B cell (primary cell): ENCODE results near the gene NUDC. TPM values are rescaled to one million over a fixed set of nuclear protein-coding genes. Genes with fewer than 3 reads are reported as not detected.

Experiments used
- ATAC-seq: fragments of 200-7000 bp; cut with Tn5 transposase; one replicate; pipeline ENCODE4 v1.10.0; 2021; ENCODE audit warnings: low read depth, mild to moderate bottlenecking, moderate number of reproducible peaks, moderate library complexity
- CTCF ChIA-PET: fragments of 350-600 bp; sonication (Branson Sonifier 250); formaldehyde crosslinking; loops from one replicate; lab custom pipeline; 2021; ENCODE audit warnings: antibody characterized with exemption, inconsistent platforms; lab: Charles Lee
- POLR2A ChIA-PET: fragments of 350-600 bp; sonication (Branson Sonifier 250); formaldehyde crosslinking; loops from one replicate; lab custom pipeline; 2021; ENCODE audit warnings: antibody characterized with exemption; lab: Charles Lee
- DNase-seq: peaks from one replicate; pipeline ENCODE4 v3.0.0; 2013
- H2AFZ ChIP-seq: 2 replicates; pipeline ENCODE4 v1.6.1; 2012; ENCODE audit warnings: mild to moderate bottlenecking, low read depth, low read length; ENCODE audit not compliant: insufficient read depth, poor library complexity, severe bottlenecking
- H3K27ac ChIP-seq, 2 donors: 1 replicate in 1 of 2; 2 replicates in 1 of 2; pipeline ENCODE4 v1.5.1; 2012 to 2013; ENCODE audit warnings: low read length in 2 of 2, mild to moderate bottlenecking in 2 of 2, moderate library complexity in 1 of 2
- H3K27me3 ChIP-seq, 4 experiments: fragments of 200-600 bp in 1 of 4; sonication (generic) in 1 of 4; replicated peaks in 1 of 4; 1 replicate in 2 of 4; 2 replicates in 2 of 4; pipeline versions ENCODE4 v1.6.1 to v1.7.0; 2013 to 2016; ENCODE audit warnings: low read length in 3 of 4, mild to moderate bottlenecking in 2 of 4, mixed read lengths in 1 of 4, moderate library complexity in 1 of 4; ENCODE audit not compliant: insufficient read depth in 4 of 4, control insufficient read depth in 3 of 4; ENCODE audit errors: control extremely low read depth in 1 of 4
- H3K36me3 ChIP-seq, 2 experiments: replicated peaks in 1 of 2; 1 replicate in 1 of 2; 2 replicates in 1 of 2; pipeline versions ENCODE4 v1.6.1 to v1.7.1; 2013; ENCODE audit warnings: low read length in 1 of 2; ENCODE audit not compliant: insufficient read depth in 2 of 2, control insufficient read depth in 1 of 2; ENCODE audit errors: control extremely low read depth in 1 of 2, extremely low read depth in 1 of 2
- H3K4me1 ChIP-seq, 2 donors: fragments of 200-600 bp in 1 of 2; sonication (generic) in 1 of 2; 1 replicate in 1 of 2; 2 replicates in 1 of 2; pipeline versions ENCODE4 v1.5.1 to v1.6.1; 2013 to 2017; ENCODE audit warnings: low read length in 2 of 2; ENCODE audit not compliant: control insufficient read depth in 2 of 2, insufficient read depth in 2 of 2
- H3K4me2 ChIP-seq: replicated peaks from 2 replicates; pipeline ENCODE3; 2012; ENCODE audit warnings: mild to moderate bottlenecking, low read depth, low read length; ENCODE audit not compliant: poor library complexity, severe bottlenecking
- H3K4me3 ChIP-seq, 5 experiments: fragments of 200-600 bp in 1 of 5; sonication (generic) in 1 of 5; 1 replicate in 3 of 5; 2 replicates in 2 of 5; pipeline versions ENCODE4 v1.5.1 to v1.7.0; 2011 to 2016; ENCODE audit warnings: low read length in 4 of 5, mild to moderate bottlenecking in 4 of 5, low read depth in 2 of 5, control low read depth in 1 of 5, moderate library complexity in 1 of 5; ENCODE audit not compliant: insufficient read depth in 1 of 5; ENCODE audit errors: control extremely low read depth in 1 of 5, extremely low read depth in 1 of 5
- H3K79me2 ChIP-seq: fragments of 200-600 bp; sonication (generic); one replicate; pipeline ENCODE4 v1.6.0; 2016; ENCODE audit warnings: low read length; ENCODE audit not compliant: control insufficient read depth, insufficient read depth
- H3K9ac ChIP-seq: fragments of 200-600 bp; sonication (generic); 2 replicates; pipeline ENCODE4 v1.6.1; 2017; ENCODE audit warnings: mild to moderate bottlenecking, low read length, moderate library complexity
- H3K9me3 ChIP-seq, 3 donors: one replicate each; pipeline versions ENCODE4 v1.6.1 to v1.7.1; 2013; ENCODE audit warnings: low read length in 2 of 3; ENCODE audit not compliant: control insufficient read depth in 2 of 3, insufficient read depth in 1 of 3; ENCODE audit errors: control extremely low read depth in 1 of 3
- H4K20me1 ChIP-seq: 2 replicates; pipeline ENCODE4 v1.6.0; 2012; ENCODE audit warnings: mild to moderate bottlenecking, low read length; ENCODE audit not compliant: insufficient read depth, control insufficient read depth, poor library complexity, severe bottlenecking
- H3K27ac Mint-ChIP-seq: one replicate; pipeline ENCODE4 v1.8.0; 2021; ENCODE audit warnings: mixed read lengths
- H3K27me3 Mint-ChIP-seq: one replicate; pipeline ENCODE4 v1.8.0; 2021; ENCODE audit warnings: mixed read lengths
- H3K4me1 Mint-ChIP-seq: one replicate; pipeline ENCODE4 v1.8.0; 2021; ENCODE audit warnings: mixed read lengths
- H3K4me3 Mint-ChIP-seq: one replicate; pipeline ENCODE4 v1.8.0; 2021; ENCODE audit warnings: mixed read lengths
- H3K9me3 Mint-ChIP-seq: one replicate; pipeline ENCODE4 v1.8.0; 2022; ENCODE audit warnings: mixed read lengths; ENCODE audit not compliant: insufficient read depth
- EZH2 ChIP-seq: IDR thresholded peaks from 2 replicates; pipeline ENCODE4 v1.6.1; 2012; ENCODE audit warnings: borderline replicate concordance, low read depth, mild to moderate bottlenecking, moderate library complexity, low read length; ENCODE audit not compliant: insufficient read depth, poor library complexity, severe bottlenecking
- WGBS: methylation state at CpG from one replicate; pipeline ENCODE4 v1.1.5; 2013; ENCODE audit warnings: missing lambda C conversion rate; ENCODE audit not compliant: insufficient coverage; 5-methylcytosine and 5-hydroxymethylcytosine counted together
- intact Hi-C: fragments of 100-400 bp; cut with micrococcal nuclease; formaldehyde crosslinking; loops from one replicate; pipeline ENCODE4 v1.10.0; 2022
- polyA plus RNA-seq: library from polyadenylated mRNA; depleted of rRNA; stranded (reverse); fragments of >200 nt; gene quantifications from 2 replicates; pipeline ENCODE4 v1.2.3, GENCODE V29; 2012
- total RNA-seq, 2 donors: library from RNA; stranded (reverse); fragments of 120-200 nt in 1 of 2; gene quantifications; 1 replicate in 1 of 2; 2 replicates in 1 of 2; pipeline versions ENCODE4 v1.2.3 to v1.2.4, GENCODE V29; 2013 to 2022
- TF ChIP-seq, protein P1 (sequence below): fragments of 200-600 bp; IDR thresholded peaks from one replicate; pipeline ENCODE4 v1.8.0; 2022; ENCODE audit warnings: antibody characterized with exemption, mild to moderate bottlenecking

NUDC gene
- total and polyA plus RNA-seq, 2 donors (not counting 1 experiment from before 2014, with no cell fraction given): 28.3 to 45.3 TPM

DNA sequence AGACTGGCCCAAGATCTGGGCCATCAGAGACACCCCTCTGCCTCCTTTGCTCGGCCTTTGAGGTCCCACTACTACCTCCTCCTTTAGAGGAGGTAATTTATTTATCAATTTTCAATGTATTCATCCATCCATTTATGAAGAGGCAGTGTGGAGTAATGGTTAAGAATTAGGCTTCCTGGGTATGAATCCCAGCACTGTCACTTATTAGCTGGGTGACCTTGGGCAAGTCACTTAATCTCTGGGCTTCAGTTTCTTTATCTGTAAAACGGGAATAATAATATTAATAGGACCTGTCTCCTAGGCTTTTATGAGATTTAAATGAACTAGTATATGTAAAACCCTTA lies 9.4 kb upstream of the NUDC start:
- H3K27me3 ChIP-seq: no peaks in the 10 kb centered on the region
- WGBS: no CpG with 5 or more reads among the region's 2 CpGs
- H4K20me1 ChIP-seq: no peaks in the 10 kb centered on the region
- no peak overlapping the region for H3K4me2 ChIP-seq
- Mint-ChIP-seq H3K4me3 (no peak overlapping the region), H3K27ac (no peak overlapping the region), H3K27me3 (peaks cover 8% of the 10 kb centered on the region), H3K4me1 (no peaks in the 10 kb centered on the region), H3K9me3 (no peaks in the 10 kb centered on the region)
- no peak overlapping the region for H3K27ac ChIP-seq
- H2AFZ ChIP-seq: no peak overlapping the region
- H3K4me1 ChIP-seq: no peaks in the 10 kb centered on the region
- ATAC-seq (no peak), DNase-seq (no peak)
- H3K9me3 ChIP-seq: no peaks in the 10 kb centered on the region
- H3K4me3 ChIP-seq: no peak overlapping the region
- no peak overlapping the region for H3K9ac ChIP-seq
- TF ChIP-seq, protein P1, sequence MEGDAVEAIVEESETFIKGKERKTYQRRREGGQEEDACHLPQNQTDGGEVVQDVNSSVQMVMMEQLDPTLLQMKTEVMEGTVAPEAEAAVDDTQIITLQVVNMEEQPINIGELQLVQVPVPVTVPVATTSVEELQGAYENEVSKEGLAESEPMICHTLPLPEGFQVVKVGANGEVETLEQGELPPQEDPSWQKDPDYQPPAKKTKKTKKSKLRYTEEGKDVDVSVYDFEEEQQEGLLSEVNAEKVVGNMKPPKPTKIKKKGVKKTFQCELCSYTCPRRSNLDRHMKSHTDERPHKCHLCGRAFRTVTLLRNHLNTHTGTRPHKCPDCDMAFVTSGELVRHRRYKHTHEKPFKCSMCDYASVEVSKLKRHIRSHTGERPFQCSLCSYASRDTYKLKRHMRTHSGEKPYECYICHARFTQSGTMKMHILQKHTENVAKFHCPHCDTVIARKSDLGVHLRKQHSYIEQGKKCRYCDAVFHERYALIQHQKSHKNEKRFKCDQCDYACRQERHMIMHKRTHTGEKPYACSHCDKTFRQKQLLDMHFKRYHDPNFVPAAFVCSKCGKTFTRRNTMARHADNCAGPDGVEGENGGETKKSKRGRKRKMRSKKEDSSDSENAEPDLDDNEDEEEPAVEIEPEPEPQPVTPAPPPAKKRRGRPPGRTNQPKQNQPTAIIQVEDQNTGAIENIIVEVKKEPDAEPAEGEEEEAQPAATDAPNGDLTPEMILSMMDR: no peak
- no peak for TF ChIP-seq EZH2
- intact Hi-C loops: no loop called here
- H3K79me2 ChIP-seq: no peaks in the 10 kb centered on the region
- ChIA-PET CTCF (no interaction called here), POLR2A (no interaction called here)
- no peaks in the 10 kb centered on the region for H3K36me3 ChIP-seq

DNA sequence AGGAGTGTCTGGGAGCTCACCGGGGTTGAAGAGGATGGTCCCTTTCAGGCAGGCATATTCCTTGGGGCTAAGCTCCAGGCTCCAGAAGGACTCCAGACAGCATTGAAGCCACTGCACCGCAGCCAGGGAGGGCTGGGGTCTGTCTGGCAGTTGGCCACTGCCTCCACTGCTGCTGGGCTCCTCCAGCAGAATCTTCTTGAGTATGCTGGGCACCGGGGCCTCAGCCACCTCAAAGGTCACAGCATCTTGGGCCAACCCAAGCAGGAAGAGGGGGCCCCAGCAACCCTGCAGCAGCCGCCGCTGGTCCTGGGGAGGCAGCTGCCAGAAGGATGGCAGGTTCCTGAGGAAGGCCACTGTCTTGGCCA lies 8.2 kb upstream of the NUDC start:
- Histone ChIP-seq H3K27me3 (no peaks in the 10 kb centered on the region), H3K4me3 (no peak overlapping the region), H4K20me1 (no peaks in the 10 kb centered on the region), H3K9ac (no peak overlapping the region), H3K79me2 (no peaks in the 10 kb centered on the region), H3K27ac (no peak overlapping the region), H3K9me3 (no peaks in the 10 kb centered on the region), H3K4me2 (no peak overlapping the region), H3K36me3 (no peaks in the 10 kb centered on the region), H3K4me1 (no peaks in the 10 kb centered on the region), H2AFZ (no peak overlapping the region)
- ChIA-PET POLR2A (no interaction called here), CTCF (no interaction called here)
- intact Hi-C loops: no loop called here
- Mint-ChIP-seq H3K27me3 (peaks cover 5% of the 10 kb centered on the region), H3K4me1 (no peaks in the 10 kb centered on the region), H3K9me3 (no peaks in the 10 kb centered on the region), H3K4me3 (no peak overlapping the region), H3K27ac (no peak overlapping the region)
- DNase-seq (no peak), ATAC-seq (no peak)
- TF ChIP-seq, protein P1: no peak
- no peak for TF ChIP-seq EZH2
- 86% methylated on average over 5 of the region's 5 CpGs for WGBS
